GM18498 (cell line): Measurements from ENCODE around the gene PRELP.
"Not testable (repeated sequence)": the region's sequence is repeated elsewhere in the genome, so short reads cannot be mapped to it uniquely, and the experiment has no call there.

ENCODE experiments used
- ATAC-seq: cut with Tn5 transposase; IDR thresholded peaks from one replicate; pipeline ENCODE4 v1.9.1; 2021; ENCODE audit warnings: mild to moderate bottlenecking, moderate library complexity; ENCODE audit not compliant: unreplicated experiment

The PRELP gene

DNA sequence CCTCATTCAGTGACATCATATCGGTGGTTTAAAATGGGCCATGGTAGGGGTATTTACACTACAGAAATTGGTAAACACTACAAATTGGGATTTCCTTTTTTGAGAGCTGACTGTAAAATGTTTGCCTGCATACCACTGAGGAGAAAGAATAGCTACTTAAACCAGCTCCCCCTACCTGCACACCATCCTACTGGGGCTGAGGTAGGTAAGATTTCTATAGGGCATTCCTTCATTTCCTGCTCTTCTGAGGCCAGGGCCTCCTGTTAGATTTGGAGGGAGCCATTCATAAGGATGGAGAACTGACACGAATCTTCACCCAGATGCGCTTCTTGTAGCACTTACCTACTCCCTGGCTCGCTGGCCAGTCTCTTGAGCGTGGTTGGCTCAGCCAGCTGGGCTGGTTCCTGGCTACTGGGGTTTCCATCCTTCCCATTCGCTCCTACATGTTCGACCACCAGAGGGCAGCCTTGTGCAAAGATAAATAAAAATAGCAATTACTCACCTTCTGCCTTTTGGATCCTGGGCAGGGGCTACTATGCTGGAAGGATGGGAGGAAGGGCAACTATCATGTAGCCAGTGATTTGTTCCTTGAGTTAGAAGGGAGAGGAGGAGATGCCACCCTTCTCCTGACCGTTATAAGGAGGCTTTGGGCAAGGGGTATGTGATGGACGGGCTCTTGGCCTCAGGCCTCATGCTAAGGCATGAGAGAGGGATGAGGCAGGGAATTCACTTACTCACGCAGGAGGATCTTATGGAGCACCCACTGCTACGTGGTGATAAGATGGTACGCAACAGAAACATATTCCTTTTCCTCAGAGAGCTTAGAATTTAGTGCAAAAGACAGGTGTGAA lies 29.0 kb downstream of the PRELP start:
- no peak for ATAC-seq

DNA sequence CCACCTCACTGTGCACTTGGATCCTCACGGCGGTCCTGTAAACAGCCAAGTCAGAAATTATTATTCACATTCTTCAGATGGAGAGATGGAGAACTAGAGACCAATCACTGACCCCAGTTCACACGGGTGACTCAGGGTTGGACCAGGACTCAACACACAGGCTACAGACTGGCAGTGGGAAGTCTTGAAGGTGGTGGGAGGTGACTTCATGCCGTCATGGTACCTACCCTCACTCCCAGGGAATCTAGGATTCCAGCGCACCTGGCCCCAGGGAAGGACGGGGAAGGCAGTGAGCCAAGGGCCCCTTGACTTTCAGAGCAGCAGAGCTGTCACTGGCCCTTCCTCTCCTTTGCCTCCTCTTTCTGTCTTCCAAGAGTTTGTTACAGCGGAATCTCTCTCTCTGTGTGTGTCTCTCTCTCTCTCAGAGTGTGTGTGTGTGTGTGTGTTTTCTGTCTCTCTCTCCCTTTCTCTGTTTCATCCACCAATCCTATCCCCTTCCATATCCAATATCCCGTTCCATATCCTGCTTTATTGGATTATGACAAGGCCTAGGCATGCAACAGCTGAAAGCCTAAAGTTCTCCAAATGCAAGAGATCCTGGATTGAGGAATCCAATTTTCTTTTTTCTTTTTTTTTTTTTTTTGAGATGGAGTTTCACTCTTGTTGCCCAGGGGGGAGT lies 30.1 kb downstream of the PRELP start:
- ATAC-seq: no peak

DNA sequence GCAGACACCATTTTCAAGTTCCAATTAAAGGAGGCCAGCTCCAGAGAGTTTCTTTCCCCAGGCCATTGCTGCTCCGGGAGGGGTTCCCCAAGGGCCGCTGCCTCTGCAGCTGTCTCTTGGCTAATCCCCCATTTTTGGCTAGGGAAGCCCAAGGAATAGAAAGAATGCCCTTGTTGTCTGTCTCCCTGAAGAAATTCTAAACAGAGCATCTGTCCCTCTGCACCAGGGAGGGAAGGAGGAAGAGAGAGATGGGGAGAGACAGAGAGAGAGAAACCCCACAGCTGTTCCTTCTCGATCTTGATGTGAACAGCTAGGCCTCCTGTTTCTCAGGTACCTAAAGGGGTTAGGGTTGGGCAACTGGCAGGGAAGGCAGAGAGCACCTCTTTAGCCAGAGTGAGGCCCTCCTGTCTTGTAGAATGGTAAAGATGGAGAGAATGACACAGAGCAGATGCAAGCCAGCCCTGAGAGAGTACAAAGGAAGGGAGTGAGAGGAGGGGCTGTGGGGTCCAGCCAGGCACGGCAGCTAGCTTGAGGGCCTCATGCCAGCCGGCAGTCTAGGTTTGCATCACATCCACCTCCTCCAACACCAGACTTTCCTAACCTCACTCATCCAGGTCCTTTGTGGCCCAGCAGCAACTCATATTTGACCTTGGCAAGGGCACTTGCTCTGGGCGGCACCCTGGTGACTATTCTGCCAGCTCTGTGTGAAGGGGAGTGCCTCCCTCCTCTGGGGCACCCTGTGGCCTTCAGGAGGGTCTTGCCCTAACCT lies 31.4 kb downstream of the PRELP start:
- ATAC-seq: no peak

GRCh38 chr1:203507759-203508158 lies 32.2 kb downstream of the PRELP start:
- no peak for ATAC-seq

DNA sequence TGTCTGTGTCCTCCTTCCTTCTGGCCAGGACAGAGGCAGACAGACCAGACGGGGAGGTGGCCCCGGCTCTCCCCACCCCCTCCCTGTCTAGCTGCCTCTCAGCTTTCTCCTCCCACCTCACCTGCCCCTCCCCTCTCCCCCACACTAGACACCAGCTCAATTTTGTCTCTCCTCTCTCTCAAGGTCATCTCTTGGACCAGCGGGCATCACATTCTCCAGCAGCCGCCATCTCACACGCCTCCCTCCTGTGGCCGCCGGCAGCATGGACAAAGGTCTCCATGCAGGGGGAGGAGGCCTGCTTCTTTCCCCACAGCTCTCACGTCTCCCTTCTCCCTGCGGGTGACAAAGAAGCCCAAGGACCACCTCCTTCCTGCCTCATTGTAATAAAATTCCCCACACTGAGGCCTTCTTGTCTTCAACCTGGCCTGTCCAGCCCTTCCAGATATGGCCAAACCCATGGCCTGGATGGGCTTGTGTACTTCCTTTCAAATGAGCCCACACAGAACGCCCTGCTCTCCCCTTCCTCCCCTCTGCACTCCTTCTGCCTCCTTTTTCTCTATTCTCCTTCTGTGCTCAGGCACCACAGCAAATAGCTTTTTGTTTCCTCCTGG lies 33.0 kb downstream of the PRELP start:
- ATAC-seq: no peak

DNA sequence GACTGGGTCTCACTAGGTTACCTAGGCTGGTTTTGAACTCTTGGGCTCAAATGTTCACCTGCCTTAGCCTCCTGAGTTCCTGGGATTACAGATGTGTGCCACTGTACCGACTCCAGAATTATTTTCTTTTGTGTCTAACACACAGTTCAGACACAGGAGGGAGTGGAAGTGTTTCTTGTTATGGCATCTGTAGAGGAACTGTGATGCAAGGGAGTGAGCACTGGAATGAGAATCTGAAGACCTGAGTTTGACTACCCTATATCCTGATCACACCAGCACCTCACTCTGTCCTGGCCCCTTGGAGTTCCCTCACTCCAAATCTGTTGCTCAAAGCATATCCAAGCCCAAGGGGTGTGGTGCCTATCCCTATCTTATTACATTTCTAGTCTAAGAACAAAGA lies 33.5 kb downstream of the PRELP start:
- ATAC-seq: no peak

GRCh38 chr1:203511513-203511912 lies 35.9 kb downstream of the PRELP start:
- no peak for ATAC-seq

DNA sequence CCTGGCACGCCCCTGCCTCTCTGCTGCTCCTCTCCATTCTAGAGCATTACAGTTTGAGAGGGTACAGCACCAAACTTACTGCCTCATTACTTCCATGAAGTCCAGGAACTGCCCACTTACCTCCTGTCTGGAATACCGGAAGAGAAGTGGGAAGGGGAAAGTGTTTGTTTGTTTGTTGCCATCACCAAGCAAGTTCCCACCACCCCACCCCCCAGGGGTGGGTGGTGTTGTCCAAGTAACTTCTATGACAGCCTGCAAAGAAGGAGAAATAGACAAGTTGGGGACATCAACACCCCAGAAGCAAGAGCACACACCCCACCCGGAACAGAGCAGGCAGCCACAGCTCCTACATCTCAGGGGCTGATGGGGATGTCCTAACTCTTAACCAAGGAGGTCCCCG lies 36.3 kb downstream of the PRELP start:
- ATAC-seq: no peak

DNA sequence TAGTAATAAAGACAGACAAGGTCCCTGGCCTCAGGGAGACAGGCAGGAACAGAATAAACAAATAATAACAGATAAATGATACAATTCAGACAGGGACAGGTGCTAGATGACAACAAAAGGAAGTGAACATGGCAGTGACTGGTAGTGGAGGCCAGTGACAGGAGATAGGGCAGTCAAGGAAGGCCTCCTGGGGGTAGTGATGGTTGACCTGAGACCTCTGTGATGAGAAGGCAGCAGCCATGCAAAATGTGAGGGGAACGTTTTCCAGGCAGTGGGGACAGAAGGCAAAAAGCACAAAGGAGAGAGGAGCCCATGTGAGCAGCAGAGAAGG lies 36.9 kb downstream of the PRELP start:
- no peak for ATAC-seq

GRCh38 chr1:203512848-203513584 lies 37.4 kb downstream of the PRELP start:
- no peak for ATAC-seq

GRCh38 chr1:203513585-203514031 lies 38.0 kb downstream of the PRELP start:
- ATAC-seq: no peak

- ATAC-seq: no peak
These were observed 40.6 kb downstream of the PRELP start for GRCh38 chr1:203516184-203516583.

GRCh38 chr1:203516906-203517305 lies 41.3 kb downstream of the PRELP start:
- no peak for ATAC-seq

GRCh38 chr1:203517426-203518110 lies 42.0 kb downstream of the PRELP start:
- ATAC-seq: no peak

DNA sequence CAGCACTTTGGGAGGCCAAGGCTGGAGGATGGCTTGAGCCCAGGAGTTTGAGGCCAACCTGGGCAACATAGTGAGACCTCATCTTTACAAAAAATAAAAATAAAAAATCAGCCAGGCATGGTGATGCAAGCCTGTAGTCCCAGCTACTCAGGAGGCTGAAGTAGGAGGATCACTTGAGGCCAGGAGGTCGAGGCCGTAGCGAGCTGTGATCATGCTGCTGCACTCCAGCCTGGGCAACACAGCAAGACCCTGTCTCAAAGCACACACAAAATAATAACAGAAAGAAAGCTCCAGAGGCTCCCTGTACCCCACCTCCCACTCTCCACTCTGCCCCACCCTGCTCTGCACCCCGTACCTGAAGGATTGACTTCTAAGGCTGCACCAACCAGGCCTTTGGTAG lies 42.5 kb downstream of the PRELP start:
- ATAC-seq: not testable (repeated sequence)

DNA sequence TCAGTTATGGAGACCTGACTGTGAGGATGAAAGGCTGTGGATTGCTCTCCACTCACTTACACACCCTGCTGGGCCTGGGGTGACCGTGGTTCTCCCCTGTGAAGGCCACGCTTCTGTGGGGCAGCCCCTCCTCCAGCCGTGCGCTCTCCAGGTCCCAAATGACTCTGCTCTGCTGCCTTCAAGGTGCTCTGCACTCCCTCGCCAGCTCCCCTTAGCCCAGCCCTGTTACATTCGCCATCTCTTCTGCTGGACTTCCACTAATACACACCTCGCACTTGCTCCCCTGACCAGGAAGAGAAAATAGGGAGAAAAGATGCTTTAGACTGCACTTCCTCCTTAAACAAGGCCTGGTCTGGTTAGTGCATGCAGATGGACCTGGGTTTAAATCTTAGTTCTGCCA lies 42.9 kb downstream of the PRELP start:
- no peak for ATAC-seq

GRCh38 chr1:203519053-203519840 lies 43.6 kb downstream of the PRELP start:
- ATAC-seq: no peak

DNA sequence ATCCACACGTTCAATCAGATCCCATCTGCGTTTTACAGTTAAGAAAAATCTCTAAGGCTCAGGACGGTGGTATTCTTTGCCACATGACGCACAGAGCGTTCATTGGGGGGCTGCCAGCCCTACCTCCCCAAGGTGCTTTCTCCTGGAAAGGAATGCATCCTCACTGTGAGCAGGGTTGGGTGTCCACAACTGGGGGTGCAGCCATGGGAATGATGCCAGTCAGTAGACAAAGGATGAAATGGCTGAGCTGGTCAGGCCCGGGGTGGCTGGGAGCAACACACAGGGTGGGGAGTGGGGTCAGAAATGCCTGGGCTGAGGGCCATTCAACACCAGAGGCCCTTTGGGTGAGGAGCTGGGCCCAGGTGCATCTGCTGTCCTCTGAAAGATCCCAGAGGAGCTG lies 44.3 kb downstream of the PRELP start:
- ATAC-seq: no peak

- ATAC-seq: no peak
These were observed 44.7 kb downstream of the PRELP start for GRCh38 chr1:203520315-203520714.
